H1 (cell line): Measurements from ENCODE around the gene BARX2. TPM values are rescaled to one million over a fixed set of nuclear protein-coding genes. Genes with fewer than 3 reads are reported as not detected.

Experiments
- BCL11A ChIP-seq, 2 experiments: IDR thresholded peaks; one replicate each; pipeline ENCODE4 v1.6.1; 2011; ENCODE audit warnings: low read depth in 2 of 2, low read length in 2 of 2, mild to moderate bottlenecking in 2 of 2
- EGR1 ChIP-seq: IDR thresholded peaks from 2 replicates; pipeline ENCODE4 v1.6.1; 2011; ENCODE audit warnings: low read depth, low read length, borderline replicate concordance
- GABPA ChIP-seq: IDR thresholded peaks from 2 replicates; pipeline ENCODE4 v1.6.1; 2011; ENCODE audit warnings: mild to moderate bottlenecking, low read length, moderate library complexity, borderline replicate concordance; ENCODE audit not compliant: insufficient read depth
- JUND ChIP-seq: IDR thresholded peaks from 2 replicates; pipeline ENCODE4 v1.6.1; 2011; ENCODE audit warnings: mild to moderate bottlenecking, improper control_type of control experiment, low read length
- MAFK ChIP-seq: IDR thresholded peaks from 2 replicates; pipeline ENCODE4 v1.6.1; 2012; ENCODE audit warnings: low read depth, mild to moderate bottlenecking, improper control_type of control experiment, low read length
- PHF8 ChIP-seq: fragments of 200-600 bp; sonication (generic); conservative IDR thresholded peaks from 2 replicates; pipeline ENCODE4 v1.7.1; 2012; ENCODE audit warnings: low read depth, mild to moderate bottlenecking, inconsistent platforms, low read length, moderate library complexity
- POLR2A ChIP-seq, 2 experiments: IDR thresholded peaks; 1 replicate in 1 of 2; 2 replicates in 1 of 2; pipeline ENCODE4 v1.6.1; 2011; ENCODE audit warnings: low read depth in 2 of 2, low read length in 2 of 2, mild to moderate bottlenecking in 2 of 2; ENCODE audit errors: control extremely low read depth in 1 of 2
- RAD21 ChIP-seq, 2 experiments: IDR thresholded peaks in 1 of 2; conservative IDR thresholded peaks in 1 of 2; 2 replicates each; pipeline ENCODE4 v1.6.1; 2011; ENCODE audit warnings: low read depth in 2 of 2, low read length in 2 of 2, improper control_type of control experiment in 1 of 2, inconsistent platforms in 1 of 2, mild to moderate bottlenecking in 1 of 2, moderate library complexity in 1 of 2
- RFX5 ChIP-seq: IDR thresholded peaks from 2 replicates; pipeline ENCODE4 v1.6.1; 2011; ENCODE audit warnings: low read depth, low read length, improper control_type of control experiment, borderline replicate concordance
- SIN3A ChIP-seq, 2 experiments: IDR thresholded peaks in 1 of 2; conservative IDR thresholded peaks in 1 of 2; 2 replicates each; pipeline ENCODE4 v1.6.1; 2011 to 2012; ENCODE audit warnings: low read length in 2 of 2, improper control_type of control experiment in 1 of 2, low read depth in 1 of 2, mild to moderate bottlenecking in 1 of 2
- SIRT6 ChIP-seq: IDR thresholded peaks from one replicate; pipeline ENCODE4 v1.7.1; 2012; ENCODE audit warnings: low read length, inconsistent platforms
- SIX5 ChIP-seq: IDR thresholded peaks from 2 replicates; pipeline ENCODE4 v1.6.1; 2011; ENCODE audit warnings: mild to moderate bottlenecking, low read depth, low read length
- SRF ChIP-seq: IDR thresholded peaks from 2 replicates; pipeline ENCODE4 v1.6.1; 2011; ENCODE audit warnings: mild to moderate bottlenecking, low read depth, low read length, moderate library complexity
- TEAD4 ChIP-seq: IDR thresholded peaks from 2 replicates; pipeline ENCODE4 v1.6.1; 2012; ENCODE audit warnings: low read depth, low read length, inconsistent platforms, mixed read lengths
- YY1 ChIP-seq: IDR thresholded peaks from 2 replicates; pipeline ENCODE4 v1.6.1; 2011; ENCODE audit warnings: low read depth, mild to moderate bottlenecking, low read length
- polyA plus RNA-seq, 7 experiments: library from polyadenylated mRNA; depleted of rRNA in 3 of 7; stranded (reverse) in 5 of 7; unstranded in 2 of 7; fragments of >200 nt in 5 of 7; fragments of 200-250 nt in 2 of 7; gene quantifications; 1 replicate in 5 of 7; 2 replicates in 1 of 7; 4 replicates in 1 of 7; pipeline versions ENCODE4 v1.2.1 to v1.2.3, GENCODE V29; 2011 to 2013; ENCODE audit warnings: missing spikeins in 2 of 7, mixed read lengths in 2 of 7
- total RNA-seq: library from RNA; stranded (reverse); fragmentation: NEBNext Ultra II Directional; extraction: Animal tissue kit (Norgen Biotek cat#: 25700); gene quantifications from 2 replicates; pipeline ENCODE4 v1.2.1, GENCODE V29; 2021
- TF ChIP-seq, protein P1 (sequence below): IDR thresholded peaks from 2 replicates; pipeline ENCODE4 v1.6.1; 2012; ENCODE audit warnings: low read length, inconsistent platforms

Gene BARX2
- total and polyA plus RNA-seq, 2 of the 8 experiments (the other 6 are each of a cell fraction or from before 2014, with no cell fraction given) = not detected

DNA sequence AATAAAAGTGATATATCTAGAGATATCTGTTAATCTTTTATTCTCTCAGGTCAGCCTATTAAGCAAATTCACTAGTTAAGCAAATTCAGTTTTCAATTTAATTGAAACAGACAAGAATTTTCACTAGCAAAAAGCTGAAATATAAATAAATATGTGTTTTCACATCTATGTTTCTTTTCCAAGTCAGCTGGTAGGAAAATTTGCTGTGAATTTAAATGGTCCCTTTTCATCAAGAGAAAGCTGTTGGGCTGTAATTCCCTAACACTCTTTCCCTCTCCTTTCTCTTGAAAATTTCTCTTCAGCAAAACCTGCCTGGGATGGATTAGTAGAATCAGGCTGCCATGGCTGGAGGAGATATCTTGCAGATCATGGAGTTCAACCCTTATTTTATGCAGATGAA lies 46.9 kb upstream of the BARX2 start (continued):
- TF ChIP-seq GABPA (no peak), SIX5 (no peak), RAD21 (IDR thresholded peaks at IDR 0.05 in 1 of 2, conservative IDR thresholded peaks at IDR 0.05 in 1 of 2; ENCODE audit: low read depth in 2 of 2, low read length in 2 of 2) (no peak), EGR1 (no peak), JUND (no peak), BCL11A (IDR thresholded peaks at IDR 0.05; ENCODE audit: low read depth in 2 of 2, low read length in 2 of 2) (no peak), SRF (no peak), PHF8 (no peak), YY1 (no peak), RFX5 (no peak), MAFK (no peak), TEAD4 (no peak), POLR2A (IDR thresholded peaks at IDR 0.05; ENCODE audit: control extremely low read depth in 1 of 2, low read depth in 2 of 2, low read length in 2 of 2) (no peak), SIRT6 (no peak), SIN3A (conservative IDR thresholded peaks at IDR 0.05 in 1 of 2, IDR thresholded peaks at IDR 0.05 in 1 of 2; ENCODE audit: low read depth in 1 of 2, low read length in 2 of 2) (no peak)
- TF ChIP-seq, protein P1, sequence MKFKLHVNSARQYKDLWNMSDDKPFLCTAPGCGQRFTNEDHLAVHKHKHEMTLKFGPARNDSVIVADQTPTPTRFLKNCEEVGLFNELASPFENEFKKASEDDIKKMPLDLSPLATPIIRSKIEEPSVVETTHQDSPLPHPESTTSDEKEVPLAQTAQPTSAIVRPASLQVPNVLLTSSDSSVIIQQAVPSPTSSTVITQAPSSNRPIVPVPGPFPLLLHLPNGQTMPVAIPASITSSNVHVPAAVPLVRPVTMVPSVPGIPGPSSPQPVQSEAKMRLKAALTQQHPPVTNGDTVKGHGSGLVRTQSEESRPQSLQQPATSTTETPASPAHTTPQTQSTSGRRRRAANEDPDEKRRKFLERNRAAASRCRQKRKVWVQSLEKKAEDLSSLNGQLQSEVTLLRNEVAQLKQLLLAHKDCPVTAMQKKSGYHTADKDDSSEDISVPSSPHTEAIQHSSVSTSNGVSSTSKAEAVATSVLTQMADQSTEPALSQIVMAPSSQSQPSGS = no peak
